H1 (cell line): ENCODE results near the gene RNF175. TPM values are rescaled to one million over a fixed set of nuclear protein-coding genes. Genes with fewer than 3 reads are reported as not detected.

Experiments used
- CTCF ChIA-PET: fragments of 300-600 bp; sonication (Branson Sonifier 250); formaldehyde crosslinking; loops from one replicate; lab custom pipeline; 2021; ENCODE audit not compliant: partially characterized antibody; lab: Charles Lee
- POLR2A ChIA-PET: fragments of 300-600 bp; sonication (Branson Sonifier 250); formaldehyde crosslinking; loops from one replicate; lab custom pipeline; 2021; ENCODE audit warnings: inconsistent platforms; ENCODE audit not compliant: partially characterized antibody; lab: Charles Lee
- DNase-seq, 2 experiments: peaks; one replicate each; pipeline versions ENCODE4 v3.0.0 to v3.0.0-alpha.2; 2010 to 2022; ENCODE audit warnings: low spot score in 2 of 2, low read depth in 1 of 2, mixed read lengths in 1 of 2
- FAIRE-seq: peaks from 2 replicates; lab custom pipeline; 2011; peaks lifted over from hg19 to GRCh38; lab: Jason Lieb, UNC
- H2AFZ ChIP-seq: 2 replicates; pipeline ENCODE4 v1.8.1; 2012; ENCODE audit warnings: low read length, inconsistent platforms
- H2AK5ac ChIP-seq: 2 replicates; pipeline ENCODE4 v1.6.1; 2013; ENCODE audit warnings: low read depth, low read length
- H2BK120ac ChIP-seq: replicated peaks from 2 replicates; pipeline ENCODE3; 2013; ENCODE audit warnings: low read depth, low read length, inconsistent platforms
- H2BK12ac ChIP-seq: 2 replicates; pipeline ENCODE4 v1.6.1; 2013; ENCODE audit warnings: low read depth, low read length
- H2BK15ac ChIP-seq: 2 replicates; pipeline ENCODE4 v1.6.1; 2013; ENCODE audit warnings: low read length
- H2BK20ac ChIP-seq: 2 replicates; pipeline ENCODE4 v1.6.1; 2013; ENCODE audit warnings: low read length
- H2BK5ac ChIP-seq: 2 replicates; pipeline ENCODE4 v1.6.1; 2013; ENCODE audit warnings: low read depth, low read length
- H3K14ac ChIP-seq: 2 replicates; pipeline ENCODE4 v1.6.1; 2013; ENCODE audit warnings: inconsistent platforms; ENCODE audit not compliant: insufficient read length
- H3K18ac ChIP-seq: 2 replicates; pipeline ENCODE4 v1.6.1; 2013; ENCODE audit warnings: low read length; ENCODE audit errors: extremely low read depth
- H3K23ac ChIP-seq: 2 replicates; pipeline ENCODE4 v1.6.1; 2013; ENCODE audit warnings: inconsistent platforms; ENCODE audit not compliant: insufficient read length
- H3K23me2 ChIP-seq: 2 replicates; pipeline ENCODE4 v1.6.1; 2013; ENCODE audit warnings: low read depth, low read length
- H3K27ac ChIP-seq: 2 replicates; pipeline ENCODE4 v1.6.1; 2011; ENCODE audit warnings: low read depth, low read length, inconsistent platforms
- H3K27me3 ChIP-seq, 4 experiments: replicated peaks in 1 of 4; 1 replicate in 1 of 4; 2 replicates in 3 of 4; pipeline versions ENCODE4 v1.6.1 to v1.8.1; 2011 to 2013; ENCODE audit warnings: low read length in 3 of 4, mild to moderate bottlenecking in 3 of 4, inconsistent platforms in 2 of 4, mixed read lengths in 2 of 4, moderate library complexity in 1 of 4; ENCODE audit not compliant: control insufficient read depth in 3 of 4, insufficient read depth in 3 of 4; ENCODE audit errors: extremely low read depth in 1 of 4
- H3K36me3 ChIP-seq, 4 experiments: 2 replicates each; pipeline versions ENCODE4 v1.6.1 to v1.8.1; 2011 to 2013; ENCODE audit warnings: mild to moderate bottlenecking in 4 of 4, low read length in 3 of 4, moderate library complexity in 2 of 4, control low read depth in 1 of 4, inconsistent platforms in 1 of 4; ENCODE audit not compliant: insufficient read depth in 4 of 4, control insufficient read depth in 2 of 4
- H3K4ac ChIP-seq: replicated peaks from 2 replicates; pipeline ENCODE3; 2013; ENCODE audit warnings: low read length, low read depth, mixed read lengths, inconsistent platforms; ENCODE audit not compliant: insufficient read length
- H3K4me1 ChIP-seq, 4 experiments: replicated peaks in 1 of 4; 1 replicate in 1 of 4; 2 replicates in 3 of 4; pipeline versions ENCODE4 v1.6.1 to v1.8.1; 2011 to 2013; ENCODE audit warnings: low read length in 3 of 4, inconsistent platforms in 2 of 4, mixed read lengths in 1 of 4; ENCODE audit not compliant: insufficient read depth in 4 of 4, control insufficient read depth in 3 of 4
- H3K4me2 ChIP-seq, 2 experiments: 2 replicates each; pipeline versions ENCODE4 v1.6.1 to v1.8.1; 2011 to 2013; ENCODE audit warnings: low read depth in 2 of 2, low read length in 2 of 2, control low read depth in 1 of 2, inconsistent platforms in 1 of 2, mild to moderate bottlenecking in 1 of 2; ENCODE audit not compliant: insufficient read depth in 1 of 2
- H3K4me3 ChIP-seq, 4 experiments: fragments of 200-600, 300-600 bp in 1 of 4; sonication (generic), shearing (Covaris generic), sonication (Bioruptor Twin) in 1 of 4; 2 replicates each; pipeline versions ENCODE4 v1.5.1 to v1.8.1; 2011 to 2016; ENCODE audit warnings: low read length in 4 of 4, low read depth in 3 of 4, control low read depth in 2 of 4, inconsistent platforms in 2 of 4, mild to moderate bottlenecking in 2 of 4, mixed read lengths in 1 of 4, moderate library complexity in 1 of 4; ENCODE audit not compliant: insufficient read depth in 2 of 4; ENCODE audit errors: extremely low read depth in 1 of 4
- H3K56ac ChIP-seq: replicated peaks from 2 replicates; pipeline ENCODE3; 2013; ENCODE audit warnings: low read depth, mild to moderate bottlenecking, mixed read lengths, low read length, inconsistent platforms; ENCODE audit not compliant: insufficient read length
- H3K79me1 ChIP-seq: 2 replicates; pipeline ENCODE4 v1.6.1; 2013; ENCODE audit warnings: low read depth, low read length, control low read depth
- H3K79me2 ChIP-seq, 2 experiments: 2 replicates each; pipeline versions ENCODE4 v1.6.1 to v1.8.1; 2012 to 2013; ENCODE audit warnings: low read length in 2 of 2, mild to moderate bottlenecking in 2 of 2, inconsistent platforms in 1 of 2; ENCODE audit not compliant: insufficient read depth in 2 of 2, control insufficient read depth in 1 of 2
- H3K9ac ChIP-seq, 4 experiments: replicated peaks in 1 of 4; 1 replicate in 1 of 4; 2 replicates in 3 of 4; pipeline versions ENCODE4 v1.6.1 to v1.8.1; 2011 to 2013; ENCODE audit warnings: low read depth in 3 of 4, low read length in 3 of 4, control low read depth in 2 of 4, mild to moderate bottlenecking in 2 of 4, moderate library complexity in 2 of 4, inconsistent platforms in 1 of 4; ENCODE audit errors: extremely low read depth in 1 of 4
- H3K9me3 ChIP-seq, 2 experiments: 2 replicates each; pipeline versions ENCODE4 v1.6.1 to v1.8.1; 2012 to 2013; ENCODE audit warnings: mild to moderate bottlenecking in 2 of 2, moderate library complexity in 2 of 2, control low read depth in 1 of 2, inconsistent platforms in 1 of 2, low read depth in 1 of 2, low read length in 1 of 2, mixed read lengths in 1 of 2; ENCODE audit not compliant: insufficient read depth in 2 of 2
- H4K20me1 ChIP-seq, 2 experiments: replicated peaks in 1 of 2; 2 replicates each; pipeline versions ENCODE3 to v1.8.1; 2011 to 2013; ENCODE audit warnings: inconsistent platforms in 2 of 2, low read length in 2 of 2, mild to moderate bottlenecking in 1 of 2; ENCODE audit not compliant: insufficient read depth in 2 of 2, control insufficient read depth in 1 of 2
- H4K5ac ChIP-seq: 2 replicates; pipeline ENCODE4 v1.6.1; 2013; ENCODE audit warnings: low read length, low read depth, mixed read lengths, inconsistent platforms; ENCODE audit not compliant: insufficient read length
- H4K8ac ChIP-seq: 2 replicates; pipeline ENCODE4 v1.8.0; 2013; ENCODE audit warnings: mild to moderate bottlenecking, moderate library complexity, low read length, inconsistent platforms; ENCODE audit not compliant: insufficient read depth; ENCODE audit errors: extremely low read depth
- H4K91ac ChIP-seq: replicated peaks from 2 replicates; pipeline ENCODE3; 2013; ENCODE audit warnings: low read length, mixed read lengths, inconsistent platforms; ENCODE audit not compliant: insufficient read length
- ASH2L ChIP-seq: fragments of 200-600, 300-600 bp; sonication (generic); IDR thresholded peaks from one replicate; pipeline ENCODE4 v1.7.1; 2017; ENCODE audit warnings: low read length
- BACH1 ChIP-seq: IDR thresholded peaks from 2 replicates; pipeline ENCODE4 v1.6.1; 2012; ENCODE audit warnings: low read length, improper control_type of control experiment
- CBX5 ChIP-seq: fragments of 300-800, 300-1000 bp; sonication (generic); IDR thresholded peaks from 2 replicates; pipeline ENCODE4 v1.7.1; 2016; ENCODE audit warnings: antibody characterized with exemption, low read length, low read depth
- CHD2 ChIP-seq: IDR thresholded peaks from 2 replicates; pipeline ENCODE4 v1.6.1; 2012; ENCODE audit warnings: low read length, improper control_type of control experiment
- EGR1 ChIP-seq: IDR thresholded peaks from 2 replicates; pipeline ENCODE4 v1.6.1; 2011; ENCODE audit warnings: low read depth, low read length, borderline replicate concordance
- HDAC6 ChIP-seq: IDR thresholded peaks from one replicate; pipeline ENCODE4 v1.7.1; 2012; ENCODE audit warnings: low read depth, mild to moderate bottlenecking, inconsistent platforms, low read length, moderate library complexity
- RAD21 ChIP-seq, 2 experiments: IDR thresholded peaks in 1 of 2; conservative IDR thresholded peaks in 1 of 2; 2 replicates each; pipeline ENCODE4 v1.6.1; 2011; ENCODE audit warnings: low read depth in 2 of 2, low read length in 2 of 2, improper control_type of control experiment in 1 of 2, inconsistent platforms in 1 of 2, mild to moderate bottlenecking in 1 of 2, moderate library complexity in 1 of 2
- RXRA ChIP-seq: IDR thresholded peaks from 2 replicates; pipeline ENCODE4 v1.6.1; 2011; ENCODE audit warnings: low read depth, mild to moderate bottlenecking, low read length, moderate library complexity; ENCODE audit not compliant: insufficient read depth
- SRF ChIP-seq: IDR thresholded peaks from 2 replicates; pipeline ENCODE4 v1.6.1; 2011; ENCODE audit warnings: mild to moderate bottlenecking, low read depth, low read length, moderate library complexity
- TAF1 ChIP-seq: IDR thresholded peaks from 2 replicates; pipeline ENCODE4 v1.6.1; 2011; ENCODE audit warnings: mild to moderate bottlenecking, low read depth, low read length
- WGBS, 2 experiments: shearing (Covaris generic) in 1 of 2; methylation state at CpG; one replicate each; pipeline versions ENCODE4 v1.1.6 to v1.1.7; 2013 to 2015; ENCODE audit warnings: low lambda C conversion rate in 2 of 2, mixed read lengths in 2 of 2, inconsistent platforms in 1 of 2, low coverage in 1 of 2, missing lambda C conversion rate in 1 of 2; ENCODE audit not compliant: insufficient replicate concordance in 2 of 2, insufficient coverage in 1 of 2, insufficient read length in 1 of 2; ENCODE audit errors: extremely low coverage in 1 of 2, missing lambda C conversion rate in 1 of 2; 5-methylcytosine and 5-hydroxymethylcytosine counted together
- polyA plus RNA-seq, 7 experiments: library from polyadenylated mRNA; depleted of rRNA in 3 of 7; stranded (reverse) in 5 of 7; unstranded in 2 of 7; fragments of >200 nt in 5 of 7; fragments of 200-250 nt in 2 of 7; gene quantifications; 1 replicate in 5 of 7; 2 replicates in 1 of 7; 4 replicates in 1 of 7; pipeline versions ENCODE4 v1.2.1 to v1.2.3, GENCODE V29; 2011 to 2013; ENCODE audit warnings: missing spikeins in 2 of 7, mixed read lengths in 2 of 7
- total RNA-seq: library from RNA; stranded (reverse); fragmentation: NEBNext Ultra II Directional; extraction: Animal tissue kit (Norgen Biotek cat#: 25700); gene quantifications from 2 replicates; pipeline ENCODE4 v1.2.1, GENCODE V29; 2021
- TF ChIP-seq, protein P1 (sequence below): IDR thresholded peaks from 2 replicates; pipeline ENCODE4 v1.6.1; 2012; ENCODE audit warnings: inconsistent platforms

The RNF175 gene
- total and polyA plus RNA-seq, 2 of the 8 experiments (the other 6 are each of a cell fraction or from before 2014, with no cell fraction given): 7.9 to 9.8 TPM

DNA sequence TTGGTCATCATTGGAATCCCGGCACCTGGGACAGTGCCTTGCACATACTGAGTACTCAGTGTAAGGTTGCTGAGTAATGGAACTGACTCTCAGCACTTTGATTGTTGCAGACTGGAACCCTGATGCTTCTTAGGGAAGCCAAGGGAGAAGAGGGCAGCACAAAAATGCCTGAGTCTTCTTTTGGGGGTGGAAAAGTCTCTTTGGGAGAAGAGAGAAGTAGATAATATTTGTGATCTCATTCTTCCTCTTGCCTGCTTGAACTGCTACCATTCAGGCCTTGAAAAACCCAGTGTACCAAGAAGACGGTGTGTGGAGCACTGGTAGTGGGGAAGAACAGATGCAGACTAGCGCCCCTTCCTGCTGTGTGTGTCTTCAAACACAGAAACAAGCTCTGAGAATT lies 16.8 kb upstream of the RNF175 start:
- H2AK5ac ChIP-seq: no peak overlapping the region
- no peak overlapping the region for H3K4me2 ChIP-seq
- peaks cover 3 to 7% of the 10 kb centered on the region in 2 experiments for H4K20me1 ChIP-seq
- no peak overlapping the region for H2AFZ ChIP-seq
- H3K4me3 ChIP-seq: no peak overlapping the region
- no peak overlapping the region for H4K8ac ChIP-seq
- DNase-seq (no peak), FAIRE-seq (no peak)
- no peak overlapping the region for H3K27ac ChIP-seq
- H3K14ac ChIP-seq: no peak overlapping the region
- H2BK15ac ChIP-seq: no peak overlapping the region
- no peak overlapping the region for H2BK5ac ChIP-seq
- no peak overlapping the region for H4K91ac ChIP-seq
- H2BK120ac ChIP-seq: no peak overlapping the region
- no peak overlapping the region for H3K23ac ChIP-seq
- H3K9ac ChIP-seq: no peak overlapping the region
- no peak overlapping the region for H4K5ac ChIP-seq
- CTCF ChIA-PET: interaction anchor here (0.5 to 1.3 kb wide), 6 partner anchors 9 to 256 kb away, joined by 3 to 4 read pairs (median 3); partner anchors contain the start of gene SFRP2
- H3K79me2 ChIP-seq: no peaks in the 10 kb centered on the region
- POLR2A ChIA-PET: interaction anchor here (0.9 to 2.0 kb wide), 4 partner anchors 9 to 152 kb away, joined by 3 to 11 read pairs (median 6); partner anchors contain the start of gene SFRP2
- H3K36me3 ChIP-seq: peaks cover 5 to 16% (median 10%) of the 10 kb centered on the region in 4 experiments
- no peaks in the 10 kb centered on the region for H3K79me1 ChIP-seq
- no peak overlapping the region for H3K4ac ChIP-seq
- H3K23me2 ChIP-seq: no peaks in the 10 kb centered on the region
- 76% methylated on average over 3 of the region's 3 CpGs; no CpG with 5 or more reads in 1 of the 2 experiments for WGBS, 2 experiments
- H2BK12ac ChIP-seq: no peak overlapping the region
- H3K18ac ChIP-seq: no peak overlapping the region
- peaks cover 0 to 9% (median 3%) of the 10 kb centered on the region in 4 experiments; a peak in 4 of 7 replicates for H3K4me1 ChIP-seq
- TF ChIP-seq CBX5: no peak
- TF ChIP-seq BACH1: no peak
- TF ChIP-seq EGR1: no peak
- TF ChIP-seq HDAC6: no peak
- TF ChIP-seq SRF: no peak
- TF ChIP-seq CHD2: no peak
- TF ChIP-seq TAF1: no peak
- TF ChIP-seq RAD21 (IDR thresholded peaks at IDR 0.05 in 1 of 2, conservative IDR thresholded peaks at IDR 0.05 in 1 of 2; ENCODE audit: low read depth in 2 of 2, low read length in 2 of 2): no peak
- TF ChIP-seq RXRA: no peak
- TF ChIP-seq, protein P1, sequence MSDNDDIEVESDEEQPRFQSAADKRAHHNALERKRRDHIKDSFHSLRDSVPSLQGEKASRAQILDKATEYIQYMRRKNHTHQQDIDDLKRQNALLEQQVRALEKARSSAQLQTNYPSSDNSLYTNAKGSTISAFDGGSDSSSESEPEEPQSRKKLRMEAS: no peak
- TF ChIP-seq ASH2L: no peak
- no peak overlapping the region for H2BK20ac ChIP-seq
- H3K9me3 ChIP-seq: 0 out of 4 replicates have a peak, but pooled peaks cover 0 to 3% of the 10 kb centered on the region in 2 experiments
- H3K56ac ChIP-seq: no peak overlapping the region
- H3K27me3 ChIP-seq: no peaks in the 10 kb centered on the region
